ENCODE data around the gene DUS1L.

The DUS1L gene

GRCh38 chr17:82095777-82096708 is 30.4 kb upstream of the DUS1L start:
- DNase-seq (ENCODE audit: extremely low read depth, insufficient read length) = peak; percentile 22
- no peaks in the 10 kb centered on the region for H3K27me3 ChIP-seq (replicated peaks; ENCODE audit: control insufficient read depth, insufficient read depth, low read length)
- peaks cover 41% of the 10 kb centered on the region for H3K36me3 ChIP-seq (ENCODE audit: control insufficient read depth, insufficient read depth, low read length)
- TF ChIP-seq CTCF (IDR thresholded peaks at IDR 0.05; ENCODE audit: insufficient read depth, low read length, poor library complexity, severe bottlenecking) = no peak
- H3K4me3 ChIP-seq (replicated peaks; ENCODE audit: low read depth, low read length) = peak overlapping the region; percentile 87

- no peaks in the 10 kb centered on the region for H3K27me3 ChIP-seq (replicated peaks; ENCODE audit: control insufficient read depth, insufficient read depth, low read length)
- no peak overlapping the region for H3K4me3 ChIP-seq (replicated peaks; ENCODE audit: low read depth, low read length)
- TF ChIP-seq CTCF (IDR thresholded peaks at IDR 0.05; ENCODE audit: insufficient read depth, low read length, poor library complexity, severe bottlenecking) = no peak
- DNase-seq (ENCODE audit: extremely low read depth, insufficient read length) = peak; percentile 21
- H3K36me3 ChIP-seq (ENCODE audit: control insufficient read depth, insufficient read depth, low read length) = peaks cover 46% of the 10 kb centered on the region
These were observed 29.6 kb upstream of the DUS1L start for GRCh38 chr17:82094931-82095776.

GRCh38 chr17:82092995-82093751 is 27.6 kb upstream of the DUS1L start:
- TF ChIP-seq CTCF (IDR thresholded peaks at IDR 0.05; ENCODE audit: insufficient read depth, low read length, poor library complexity, severe bottlenecking) = no peak
- no peaks in the 10 kb centered on the region for H3K27me3 ChIP-seq (replicated peaks; ENCODE audit: control insufficient read depth, insufficient read depth, low read length)
- peak; percentile 17 for DNase-seq (ENCODE audit: extremely low read depth, insufficient read length)
- H3K4me3 ChIP-seq (replicated peaks; ENCODE audit: low read depth, low read length) = no peak overlapping the region
- H3K36me3 ChIP-seq (ENCODE audit: control insufficient read depth, insufficient read depth, low read length) = peaks cover 59% of the 10 kb centered on the region

- H3K36me3 ChIP-seq (ENCODE audit: control insufficient read depth, insufficient read depth, low read length) = peaks cover 65% of the 10 kb centered on the region
- no peak overlapping the region for H3K4me3 ChIP-seq (replicated peaks; ENCODE audit: low read depth, low read length)
- no peak for DNase-seq (ENCODE audit: extremely low read depth, insufficient read length)
- H3K27me3 ChIP-seq (replicated peaks; ENCODE audit: control insufficient read depth, insufficient read depth, low read length) = no peaks in the 10 kb centered on the region
- TF ChIP-seq CTCF (IDR thresholded peaks at IDR 0.05; ENCODE audit: insufficient read depth, low read length, poor library complexity, severe bottlenecking) = no peak
These were observed 27.0 kb upstream of the DUS1L start for GRCh38 chr17:82092628-82092994.

GRCh38 chr17:82092094-82092586 is 26.5 kb upstream of the DUS1L start:
- no peak overlapping the region for H3K4me3 ChIP-seq (replicated peaks; ENCODE audit: low read depth, low read length)
- no peak for DNase-seq (ENCODE audit: extremely low read depth, insufficient read length)
- no peaks in the 10 kb centered on the region for H3K27me3 ChIP-seq (replicated peaks; ENCODE audit: control insufficient read depth, insufficient read depth, low read length)
- peaks cover 69% of the 10 kb centered on the region for H3K36me3 ChIP-seq (ENCODE audit: control insufficient read depth, insufficient read depth, low read length)
- no peak for TF ChIP-seq CTCF (IDR thresholded peaks at IDR 0.05; ENCODE audit: insufficient read depth, low read length, poor library complexity, severe bottlenecking)

Measured in GM06990 (cell line).